Measurements from ENCODE around the gene C1orf21.
A peak's percentile ranks its signal among the peaks of the same experiment; 100 is the strongest.

C1orf21 gene

GRCh38 chr1:184556665-184557064 is 169.8 kb downstream of the C1orf21 start:
- H3K4me3 Mint-ChIP-seq, result no peak overlapping the region
- H3K4me1 Mint-ChIP-seq, result peaks cover 0 to 3% of the 10 kb centered on the region in 2 donors
- peaks cover 0 to 5% of the 10 kb centered on the region in 2 donors for H3K27me3 Mint-ChIP-seq
- H3K27ac Mint-ChIP-seq, result no peak overlapping the region
- H3K36me3 Mint-ChIP-seq, result no peaks in the 10 kb centered on the region
- no peak for DNase-seq
- H3K9me3 Mint-ChIP-seq, result peaks cover 0 to 1% of the 10 kb centered on the region in 2 donors
- no peak for ATAC-seq (replicated peaks)

- H3K4me1 Mint-ChIP-seq, result peaks cover 0 to 3% of the 10 kb centered on the region in 2 donors
- ATAC-seq (replicated peaks), result peak in 1 of 2 donors; percentile 29
- no peaks in the 10 kb centered on the region for H3K36me3 Mint-ChIP-seq
- no peak for DNase-seq
- peaks cover 0 to 5% of the 10 kb centered on the region in 2 donors for H3K27me3 Mint-ChIP-seq
- H3K4me3 Mint-ChIP-seq, result no peak overlapping the region
- no peak overlapping the region for H3K27ac Mint-ChIP-seq
- peaks cover 0 to 1% of the 10 kb centered on the region in 2 donors for H3K9me3 Mint-ChIP-seq
Measured at GRCh38 chr1:184557423-184558347, 170.9 kb downstream of the C1orf21 start.

- DNase-seq (no peak), ATAC-seq (replicated peaks) (no peak)
- Mint-ChIP-seq H3K27ac (no peak overlapping the region), H3K36me3 (no peaks in the 10 kb centered on the region), H3K4me1 (peaks cover 0 to 9% of the 10 kb centered on the region in 2 donors), H3K4me3 (no peak overlapping the region), H3K27me3 (peaks cover 0 to 5% of the 10 kb centered on the region in 2 donors), H3K9me3 (peaks cover 0 to 1% of the 10 kb centered on the region in 2 donors)
Measured at GRCh38 chr1:184558691-184559090, 171.9 kb downstream of the C1orf21 start.

GRCh38 chr1:184559117-184559713 is 172.4 kb downstream of the C1orf21 start:
- DNase-seq (no peak), ATAC-seq (replicated peaks) (no peak)
- no peaks in the 10 kb centered on the region for H3K36me3 Mint-ChIP-seq
- peaks cover 0 to 5% of the 10 kb centered on the region in 2 donors for H3K27me3 Mint-ChIP-seq
- H3K9me3 Mint-ChIP-seq, result peaks cover 0 to 1% of the 10 kb centered on the region in 2 donors
- H3K4me1 Mint-ChIP-seq, result peaks cover 0 to 9% of the 10 kb centered on the region in 2 donors
- no peak overlapping the region for H3K4me3 Mint-ChIP-seq
- no peak overlapping the region for H3K27ac Mint-ChIP-seq

- ATAC-seq (replicated peaks), result no peak
- Mint-ChIP-seq H3K4me1 (peaks cover 0 to 9% of the 10 kb centered on the region in 2 donors), H3K27me3 (no peaks in the 10 kb centered on the region), H3K27ac (no peak overlapping the region), H3K36me3 (no peaks in the 10 kb centered on the region), H3K4me3 (no peak overlapping the region), H3K9me3 (peaks cover 0 to 1% of the 10 kb centered on the region in 2 donors)
- DNase-seq, result no peak
Measured at GRCh38 chr1:184562806-184563205, 176.0 kb downstream of the C1orf21 start.

- H3K27ac Mint-ChIP-seq, result no peak overlapping the region
- no peaks in the 10 kb centered on the region for H3K36me3 Mint-ChIP-seq
- DNase-seq (no peak), ATAC-seq (replicated peaks) (no peak)
- peaks cover 0 to 9% of the 10 kb centered on the region in 2 donors for H3K4me1 Mint-ChIP-seq
- H3K4me3 Mint-ChIP-seq, result no peak overlapping the region
- peaks cover 0 to 1% of the 10 kb centered on the region in 2 donors for H3K9me3 Mint-ChIP-seq
- H3K27me3 Mint-ChIP-seq, result no peaks in the 10 kb centered on the region
Measured at GRCh38 chr1:184563308-184563707, 176.5 kb downstream of the C1orf21 start.

- peaks cover 0 to 6% of the 10 kb centered on the region in 2 donors for H3K4me1 Mint-ChIP-seq
- no peak for ATAC-seq (replicated peaks)
- H3K9me3 Mint-ChIP-seq, result no peaks in the 10 kb centered on the region
- H3K27me3 Mint-ChIP-seq, result peaks cover 0 to 3% of the 10 kb centered on the region in 2 donors
- no peak overlapping the region for H3K27ac Mint-ChIP-seq
- no peak for DNase-seq
- no peak overlapping the region for H3K4me3 Mint-ChIP-seq
- H3K36me3 Mint-ChIP-seq, result no peaks in the 10 kb centered on the region
Measured at GRCh38 chr1:184567009-184567408, 180.2 kb downstream of the C1orf21 start.

GRCh38 chr1:184567637-184568036 is 180.8 kb downstream of the C1orf21 start:
- Mint-ChIP-seq H3K27me3 (peaks cover 0 to 3% of the 10 kb centered on the region in 2 donors), H3K27ac (peak overlapping the region; percentile 26), H3K4me3 (no peak overlapping the region), H3K9me3 (no peaks in the 10 kb centered on the region), H3K4me1 (peaks cover 0 to 6% of the 10 kb centered on the region in 2 donors), H3K36me3 (no peaks in the 10 kb centered on the region)
- ATAC-seq (replicated peaks) (no peak), DNase-seq (no peak)

- DNase-seq (no peak), ATAC-seq (replicated peaks) (no peak)
- Mint-ChIP-seq H3K9me3 (no peaks in the 10 kb centered on the region), H3K36me3 (no peaks in the 10 kb centered on the region), H3K4me1 (peaks cover 0 to 4% of the 10 kb centered on the region in 2 donors), H3K27ac (no peak overlapping the region), H3K4me3 (no peak overlapping the region), H3K27me3 (peaks cover 0 to 3% of the 10 kb centered on the region in 2 donors)
Measured at GRCh38 chr1:184568148-184568547, 181.3 kb downstream of the C1orf21 start.

GRCh38 chr1:184569106-184569505 is 182.3 kb downstream of the C1orf21 start:
- no peak for ATAC-seq (replicated peaks)
- Mint-ChIP-seq H3K4me1 (no peaks in the 10 kb centered on the region), H3K9me3 (no peaks in the 10 kb centered on the region), H3K27ac (no peak overlapping the region), H3K4me3 (no peak overlapping the region), H3K27me3 (peaks cover 0 to 3% of the 10 kb centered on the region in 2 donors), H3K36me3 (no peaks in the 10 kb centered on the region)
- DNase-seq, result no peak

- ATAC-seq (replicated peaks) (no peak), DNase-seq (no peak)
- Mint-ChIP-seq H3K4me3 (no peak overlapping the region), H3K27me3 (no peaks in the 10 kb centered on the region), H3K4me1 (no peaks in the 10 kb centered on the region), H3K9me3 (no peaks in the 10 kb centered on the region), H3K27ac (no peak overlapping the region), H3K36me3 (no peaks in the 10 kb centered on the region)
Measured at GRCh38 chr1:184574588-184574987, 187.8 kb downstream of the C1orf21 start.

- Mint-ChIP-seq H3K27me3 (no peaks in the 10 kb centered on the region), H3K27ac (no peak overlapping the region), H3K9me3 (peaks cover 4 to 11% of the 10 kb centered on the region in 2 donors), H3K4me3 (no peak overlapping the region), H3K4me1 (no peaks in the 10 kb centered on the region), H3K36me3 (peaks cover 0 to 6% of the 10 kb centered on the region in 2 donors)
- no peak for DNase-seq
- ATAC-seq (replicated peaks), result no peak
Measured at GRCh38 chr1:184576822-184577221, 190.0 kb downstream of the C1orf21 start.

GRCh38 chr1:184577319-184577718 is 190.5 kb downstream of the C1orf21 start:
- H3K36me3 Mint-ChIP-seq, result peaks cover 0 to 6% of the 10 kb centered on the region in 2 donors
- no peak for DNase-seq
- no peak overlapping the region for H3K27ac Mint-ChIP-seq

GRCh38 chr1:184582411-184582810 is 195.6 kb downstream of the C1orf21 start:
- no peaks in the 10 kb centered on the region for H3K4me1 Mint-ChIP-seq
- no peaks in the 10 kb centered on the region for H3K27me3 Mint-ChIP-seq
- DNase-seq (no peak), ATAC-seq (replicated peaks) (no peak)
- H3K36me3 Mint-ChIP-seq, result peaks cover 1 to 6% of the 10 kb centered on the region in 2 donors
- H3K27ac Mint-ChIP-seq, result no peak overlapping the region
- H3K4me3 Mint-ChIP-seq, result no peak overlapping the region
- H3K9me3 Mint-ChIP-seq, result peaks cover 7 to 11% of the 10 kb centered on the region in 2 donors

More at GRCh38 chr1:184577319-184577718, 190.5 kb downstream of the C1orf21 start:
- Mint-ChIP-seq H3K4me1 (no peaks in the 10 kb centered on the region), H3K4me3 (no peak overlapping the region), H3K9me3 (peaks cover 4 to 11% of the 10 kb centered on the region in 2 donors), H3K27me3 (no peaks in the 10 kb centered on the region)
- no peak for ATAC-seq (replicated peaks)
